ENCODE data around the gene TMEM179. TPM values are rescaled to one million over a fixed set of nuclear protein-coding genes. Genes with fewer than 3 reads are reported as not detected.
A peak's percentile ranks its signal among the peaks of the same experiment; 100 is the strongest.
"Not testable (repeated sequence)": the region's sequence is repeated elsewhere in the genome, so short reads cannot be mapped to it uniquely, and the experiment has no call there.

The TMEM179 gene
- total RNA-seq (2014; rRNA removed; shearing (Covaris generic)) = not detected in 2 replicates

GRCh38 chr14:104604458-104605449 lies at the start of gene TMEM179:
Gene TMEM179, minus strand, starts transcription at chr14:104604772. Its CDS starts 31 bp downstream, at chr14:104604741.
- no peak for DNase-seq (ENCODE audit: low spot score)

- no peak for DNase-seq (ENCODE audit: low spot score)
Measured at GRCh38 chr14:104654119-104654518, 49.5 kb upstream of the TMEM179 start.

- not testable (repeated sequence) for DNase-seq (ENCODE audit: low spot score)
Measured at GRCh38 chr14:104653130-104653920, 48.8 kb upstream of the TMEM179 start.

- no peak for DNase-seq (ENCODE audit: low spot score)
Measured at GRCh38 chr14:104652386-104652785, 47.8 kb upstream of the TMEM179 start.

GRCh38 chr14:104651876-104652260 lies 47.3 kb upstream of the TMEM179 start:
- DNase-seq (ENCODE audit: low spot score) = no peak

GRCh38 chr14:104650981-104651875 lies 46.7 kb upstream of the TMEM179 start:
- no peak for DNase-seq (ENCODE audit: low spot score)

DNA sequence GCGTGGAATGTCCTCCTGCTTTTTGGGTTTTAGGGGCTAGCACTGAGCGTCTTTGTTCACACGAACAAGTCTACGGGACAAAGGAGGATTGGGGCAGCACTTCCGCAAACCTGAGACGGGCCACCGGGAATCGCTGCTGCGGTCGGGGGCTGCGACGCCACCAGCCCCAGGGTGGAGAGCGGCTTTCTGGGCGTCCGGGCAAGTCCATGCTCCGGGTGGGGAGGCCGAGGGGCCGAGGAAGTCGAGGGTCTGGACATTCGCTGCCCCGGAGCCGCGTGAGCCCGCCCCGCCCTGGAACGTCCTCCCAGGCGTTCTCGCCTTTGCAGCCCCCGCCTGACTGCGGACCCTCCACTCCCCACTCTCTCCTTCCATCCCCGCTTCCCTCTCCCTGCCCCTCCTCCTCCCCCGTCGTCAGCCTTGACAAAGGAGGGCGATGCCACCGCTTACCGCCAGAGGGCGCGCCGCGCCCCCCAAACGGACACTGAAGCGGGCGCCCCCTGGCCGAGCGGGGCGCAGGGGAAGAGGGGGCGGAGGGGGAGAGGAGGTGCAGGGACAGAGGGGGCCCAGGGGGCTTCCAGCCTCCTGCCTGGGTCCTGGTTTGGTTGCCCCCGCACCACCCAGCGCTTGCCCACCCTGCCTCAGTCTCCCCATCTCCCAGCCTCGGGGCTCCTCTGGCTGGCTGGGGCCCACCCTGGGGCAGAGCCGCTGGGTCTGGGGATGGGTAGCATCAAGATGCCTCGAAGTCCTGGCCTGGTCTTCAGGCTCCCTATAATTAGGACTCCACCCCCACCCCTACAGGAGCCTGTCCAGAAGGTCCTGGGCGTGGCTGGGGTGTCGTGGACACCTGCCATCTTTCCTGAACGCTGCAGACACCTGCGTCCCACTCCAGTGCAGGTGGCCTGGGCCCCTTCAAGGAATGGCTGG lies 45.7 kb upstream of the TMEM179 start:
- no peak for DNase-seq (ENCODE audit: low spot score)

- DNase-seq (ENCODE audit: low spot score) = no peak
Measured at GRCh38 chr14:104647467-104648043, 43.0 kb upstream of the TMEM179 start.

DNA sequence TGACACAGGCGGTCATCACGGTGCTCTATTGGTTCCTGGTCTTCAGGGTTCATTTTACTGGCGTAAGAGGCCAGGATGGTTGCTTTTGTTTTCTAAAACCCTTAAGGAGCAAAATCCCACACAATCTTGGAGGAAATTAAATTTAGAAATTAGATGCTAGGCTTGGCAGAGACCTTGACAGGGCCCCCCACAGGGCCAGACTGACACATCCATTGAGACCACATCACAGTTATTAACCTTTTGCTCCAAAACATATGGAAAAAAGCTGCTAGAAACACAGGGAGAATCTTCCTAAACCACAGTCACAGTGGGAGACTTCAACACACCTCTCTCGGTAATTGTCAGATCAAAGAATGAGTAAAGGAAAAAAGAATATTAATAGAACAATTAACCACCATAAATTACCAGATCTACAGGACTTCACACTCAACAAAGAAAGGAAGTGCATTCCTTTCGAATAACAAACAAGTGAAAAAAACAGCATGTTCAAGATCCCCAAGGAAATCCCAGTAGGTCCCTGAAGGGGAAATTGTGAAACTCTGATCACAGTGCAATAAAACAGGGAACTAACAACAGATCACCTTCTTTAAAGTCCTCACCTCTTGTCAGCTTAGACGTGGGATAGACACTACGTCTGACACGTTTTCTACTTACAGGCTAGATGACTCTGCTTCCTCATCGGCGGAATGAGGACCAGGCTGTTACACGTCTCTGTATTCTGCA lies 40.2 kb upstream of the TMEM179 start:
- DNase-seq (ENCODE audit: low spot score) = no peak

DNA sequence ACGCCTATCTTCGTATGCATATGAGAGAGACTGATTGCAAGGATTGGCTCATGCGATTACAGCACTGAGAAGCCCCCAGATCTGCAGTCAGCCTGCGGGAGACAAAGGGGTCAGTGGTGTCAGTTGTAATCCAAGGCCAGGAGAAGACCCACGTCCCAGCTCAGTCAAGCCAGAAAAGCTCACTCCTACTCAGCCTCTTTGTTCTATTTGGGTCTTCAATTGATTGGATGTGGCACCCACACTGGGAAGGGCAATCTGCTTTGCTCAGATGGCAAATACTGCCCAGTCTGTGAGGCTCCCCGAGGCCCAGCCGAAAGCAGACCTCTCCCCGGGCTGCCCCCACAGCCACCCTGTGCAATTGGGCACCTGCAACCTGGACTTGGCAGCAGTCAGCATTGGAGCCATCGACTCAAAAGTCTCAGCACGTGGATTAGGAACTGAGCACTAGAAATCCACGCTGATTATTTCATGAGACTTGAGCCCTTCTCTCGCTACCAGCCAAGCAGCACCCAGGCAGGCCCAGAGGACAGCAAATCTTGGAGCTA lies 39.6 kb upstream of the TMEM179 start:
- no peak for DNase-seq (ENCODE audit: low spot score)

- DNase-seq (ENCODE audit: low spot score) = no peak
Measured at GRCh38 chr14:104643306-104643705, 38.7 kb upstream of the TMEM179 start.

GRCh38 chr14:104642540-104642868 lies 37.9 kb upstream of the TMEM179 start:
- no peak for DNase-seq (ENCODE audit: low spot score)

- DNase-seq (ENCODE audit: low spot score) = no peak
Measured at GRCh38 chr14:104641753-104642539, 37.4 kb upstream of the TMEM179 start.

GRCh38 chr14:104640681-104641080 lies 36.1 kb upstream of the TMEM179 start:
- no peak for DNase-seq (ENCODE audit: low spot score)

- DNase-seq (ENCODE audit: low spot score) = peak; percentile 56
Measured at GRCh38 chr14:104639885-104640548, 35.4 kb upstream of the TMEM179 start.

DNA sequence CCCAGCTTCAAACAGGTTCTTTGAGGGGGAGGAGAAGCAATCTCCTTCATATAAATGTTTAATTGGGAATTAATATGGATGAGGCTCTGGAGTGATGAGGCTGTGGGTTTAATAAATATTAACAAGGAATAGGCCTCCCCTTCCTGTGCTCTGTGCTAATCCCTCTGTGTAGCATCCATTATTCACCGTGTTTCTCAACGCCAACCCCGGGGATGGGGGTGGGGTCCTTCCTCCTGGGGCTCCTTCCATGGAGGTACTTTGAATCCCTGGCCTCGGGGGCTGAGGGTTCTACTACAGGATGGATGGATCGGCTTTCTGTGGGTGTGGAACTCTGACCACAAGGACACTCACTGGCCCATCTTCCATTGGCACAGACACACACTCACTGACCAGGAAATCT lies 34.9 kb upstream of the TMEM179 start:
- DNase-seq (ENCODE audit: low spot score) = no peak

DNA sequence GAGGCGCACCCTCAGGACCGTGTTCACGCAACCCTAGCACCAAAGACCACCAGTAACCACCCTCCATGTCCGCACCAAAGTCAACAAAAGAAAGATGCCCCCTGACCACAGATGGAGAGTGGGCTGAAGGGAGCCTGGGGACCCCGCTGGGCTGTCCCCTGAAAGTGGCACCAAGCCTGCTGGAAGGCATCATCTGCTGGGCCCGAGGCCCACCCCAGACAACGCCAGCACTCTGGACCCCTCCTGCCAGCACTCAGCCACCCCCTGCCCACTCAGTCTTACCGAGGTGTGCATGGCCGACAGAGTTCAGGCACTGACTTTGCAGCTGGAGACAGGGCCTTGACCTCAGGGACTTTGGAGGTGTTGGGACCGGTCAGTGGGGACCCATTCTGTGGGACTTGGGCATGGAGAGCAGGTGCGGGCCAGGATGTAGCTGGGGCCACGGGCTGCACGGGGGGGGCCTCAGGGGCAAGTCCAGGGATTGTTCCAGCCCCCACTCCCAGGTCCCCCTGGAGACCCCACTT lies 34.4 kb upstream of the TMEM179 start:
- DNase-seq (ENCODE audit: low spot score) = no peak

DNA sequence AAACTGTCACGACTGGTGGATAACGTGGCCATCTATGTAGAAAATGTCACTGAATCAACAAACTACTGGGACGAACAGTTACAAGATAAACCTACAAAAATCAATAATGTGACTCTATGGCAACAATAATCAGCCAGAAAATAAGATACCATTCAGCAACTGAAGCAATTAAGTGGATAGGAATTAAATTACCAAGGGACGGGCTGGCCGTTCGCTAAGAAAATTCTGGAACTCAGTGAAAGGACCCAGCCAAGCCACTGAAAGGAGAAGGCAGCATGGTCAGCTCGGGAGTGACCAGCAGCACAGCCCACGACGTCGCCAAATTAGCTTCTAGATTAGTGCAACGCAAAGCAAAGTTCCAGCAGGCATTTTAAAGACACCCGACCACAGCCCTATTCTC lies 33.6 kb upstream of the TMEM179 start:
- DNase-seq (ENCODE audit: low spot score) = no peak
